Stimulated activated CD8-positive, alpha-beta memory T cell treated with anti-CD3 and anti-CD28 coated beads, Interleukin-15, amount 100 ng/mL, for 4 hours (primary cell): ENCODE data around the gene PHF14.

ENCODE experiments used
- DNase-seq, 2 donors: peaks; one replicate each; pipeline ENCODE4 v3.0.0-alpha.2; 2020; ENCODE audit warnings: low read depth in 2 of 2

Gene PHF14

DNA sequence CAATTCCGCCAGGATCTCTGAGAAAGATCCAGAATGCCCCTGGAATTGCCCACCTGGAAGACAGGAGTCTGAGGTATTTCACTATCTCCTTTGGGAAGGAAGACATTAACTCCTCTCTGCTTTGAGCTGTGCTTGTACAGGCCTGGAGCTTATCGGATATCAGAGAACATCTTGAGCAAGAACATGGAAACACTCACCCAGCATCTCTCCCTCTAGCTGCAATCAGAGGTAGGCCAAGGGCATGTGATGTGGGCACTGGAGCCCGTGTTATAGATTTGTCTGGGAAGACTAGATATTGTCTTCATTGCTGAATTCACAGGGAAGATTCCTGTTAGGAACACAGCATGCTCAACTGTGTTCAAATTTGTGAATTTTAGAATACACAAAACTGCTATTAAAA, 233.9 kb downstream of the PHF14 start:
- no peak for DNase-seq

GRCh38 chr7:11208883-11209465, 235.3 kb downstream of the PHF14 start:
- no peak for DNase-seq

- DNase-seq, result no peak
Observed at GRCh38 chr7:11210374-11210773, 236.7 kb downstream of the PHF14 start.

GRCh38 chr7:11212080-11212711, 238.5 kb downstream of the PHF14 start:
- DNase-seq, result no peak

DNA sequence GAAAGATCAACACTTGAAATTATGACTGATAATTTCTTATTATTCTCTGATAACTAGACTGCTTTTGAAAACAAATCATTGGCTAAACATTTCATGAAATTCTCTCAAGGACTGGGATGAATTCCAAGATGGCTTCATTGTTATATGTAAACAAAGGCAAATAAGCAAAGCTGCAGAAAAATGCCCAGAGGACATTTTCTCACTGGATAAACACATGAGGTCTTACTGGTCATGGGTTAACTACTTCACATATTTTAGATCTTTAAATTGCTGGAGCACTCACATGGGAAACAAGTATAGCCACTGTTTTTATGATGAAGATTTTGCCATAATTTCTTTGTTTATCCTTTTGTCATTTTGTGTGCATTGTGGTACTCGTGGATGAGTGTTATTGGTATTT, 239.1 kb downstream of the PHF14 start:
- no peak for DNase-seq

- DNase-seq, result no peak
Observed at GRCh38 chr7:11213266-11213665, 239.6 kb downstream of the PHF14 start.

GRCh38 chr7:11216276-11216675, 242.6 kb downstream of the PHF14 start:
- DNase-seq, result no peak

DNA sequence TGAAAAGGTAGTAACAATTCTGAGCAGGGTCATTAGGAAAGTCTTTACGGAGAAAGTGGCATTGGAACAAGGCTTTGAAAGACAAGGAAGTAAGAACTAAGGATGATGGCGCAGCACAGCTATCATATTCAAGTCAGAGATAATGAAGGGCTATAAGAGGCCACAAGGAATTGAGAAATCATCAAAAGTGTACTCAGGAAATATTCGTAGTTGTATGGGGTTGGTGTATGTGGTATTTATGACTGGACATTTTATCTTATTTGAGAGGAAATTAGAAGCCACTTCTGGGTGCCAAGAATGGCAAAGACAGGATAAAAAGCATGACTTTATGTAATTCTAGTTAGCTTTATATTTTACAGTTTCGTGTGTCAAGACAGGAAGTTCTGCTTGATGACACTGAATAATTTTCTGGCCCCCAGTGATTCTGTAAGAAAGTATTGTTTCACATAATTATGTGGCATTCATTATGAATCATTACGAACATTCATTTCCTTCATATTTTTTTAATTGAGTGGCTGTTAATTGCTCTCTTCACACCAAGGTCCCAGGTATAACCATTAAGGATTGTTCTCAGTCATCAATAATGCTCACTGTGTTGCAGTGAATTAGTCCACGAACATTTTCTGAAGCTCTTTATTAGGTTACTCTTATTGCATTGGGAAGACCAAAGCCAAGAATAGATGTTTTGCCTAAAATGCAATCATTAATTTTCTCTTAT, 244.3 kb downstream of the PHF14 start:
- DNase-seq, result no peak
